H1 (cell line): ENCODE measurements around the gene IGF1.

Experiments used
- BRCA1 ChIP-seq: IDR thresholded peaks from 2 replicates; pipeline ENCODE4 v1.6.1; 2012; ENCODE audit warnings: low read depth, low read length, improper control_type of control experiment
- CBX5 ChIP-seq: fragments of 300-800, 300-1000 bp; sonication (generic); IDR thresholded peaks from 2 replicates; pipeline ENCODE4 v1.7.1; 2016; ENCODE audit warnings: antibody characterized with exemption, low read length, low read depth
- CEBPB ChIP-seq: IDR thresholded peaks from 2 replicates; pipeline ENCODE4 v1.6.1; 2012; ENCODE audit warnings: low read depth, low read length
- CHD2 ChIP-seq: IDR thresholded peaks from 2 replicates; pipeline ENCODE4 v1.6.1; 2012; ENCODE audit warnings: low read length, improper control_type of control experiment
- CREB1 ChIP-seq: IDR thresholded peaks from 2 replicates; pipeline ENCODE4 v1.6.1; 2012; ENCODE audit warnings: inconsistent platforms
- EZH2 ChIP-seq: fragments of 200-600 bp; sonication (generic); IDR thresholded peaks from 2 replicates; pipeline ENCODE4 v1.7.1; 2012; ENCODE audit warnings: low read depth, mild to moderate bottlenecking, moderate library complexity, low read length, inconsistent platforms; ENCODE audit not compliant: severe bottlenecking
- JUN ChIP-seq: IDR thresholded peaks from 2 replicates; pipeline ENCODE4 v1.6.1; 2011; ENCODE audit warnings: low read depth, mild to moderate bottlenecking, improper control_type of control experiment, low read length
- KDM5A ChIP-seq: fragments of 200-600 bp; IDR thresholded peaks from 2 replicates; pipeline ENCODE4 v1.7.1; 2012; ENCODE audit warnings: mild to moderate bottlenecking, low read length, inconsistent platforms, mixed read lengths
- TAF1 ChIP-seq: IDR thresholded peaks from 2 replicates; pipeline ENCODE4 v1.6.1; 2011; ENCODE audit warnings: mild to moderate bottlenecking, low read depth, low read length
- YY1 ChIP-seq: IDR thresholded peaks from 2 replicates; pipeline ENCODE4 v1.6.1; 2011; ENCODE audit warnings: low read depth, mild to moderate bottlenecking, low read length
- TF ChIP-seq, protein P1 (sequence below), 3 experiments: IDR thresholded peaks; 1 replicate in 2 of 3; 2 replicates in 1 of 3; pipeline versions ENCODE4 v1.5.1 to v1.6.1; 2011; ENCODE audit warnings: low read length in 3 of 3, mild to moderate bottlenecking in 3 of 3, inconsistent platforms in 2 of 3, low read depth in 1 of 3, moderate library complexity in 1 of 3; ENCODE audit not compliant: insufficient read depth in 1 of 3; ENCODE audit errors: control extremely low read depth in 1 of 3
- TF ChIP-seq, protein P2 (sequence below): IDR thresholded peaks from 2 replicates; pipeline ENCODE4 v1.6.1; 2012; ENCODE audit warnings: inconsistent platforms

DNA sequence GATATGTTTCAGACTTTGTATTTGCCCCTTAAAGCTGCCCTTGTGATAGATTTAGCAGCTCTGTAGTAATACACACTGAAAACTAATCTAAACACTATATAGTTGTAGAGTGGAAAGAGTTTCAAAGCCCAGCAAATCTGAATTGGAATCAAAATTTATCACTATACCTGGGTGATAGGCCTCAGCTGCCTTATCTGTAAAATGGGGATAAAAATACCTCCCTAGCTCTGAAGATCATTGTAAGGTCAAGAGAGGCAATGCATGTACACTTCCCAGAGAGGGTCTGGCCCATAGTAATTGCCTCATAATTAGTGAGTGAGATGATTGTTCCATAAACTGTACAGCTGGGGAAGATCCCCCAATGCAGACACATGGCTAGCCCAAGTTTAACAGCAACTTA lies 103.6 kb downstream of the IGF1 start:
- TF ChIP-seq, protein P1, sequence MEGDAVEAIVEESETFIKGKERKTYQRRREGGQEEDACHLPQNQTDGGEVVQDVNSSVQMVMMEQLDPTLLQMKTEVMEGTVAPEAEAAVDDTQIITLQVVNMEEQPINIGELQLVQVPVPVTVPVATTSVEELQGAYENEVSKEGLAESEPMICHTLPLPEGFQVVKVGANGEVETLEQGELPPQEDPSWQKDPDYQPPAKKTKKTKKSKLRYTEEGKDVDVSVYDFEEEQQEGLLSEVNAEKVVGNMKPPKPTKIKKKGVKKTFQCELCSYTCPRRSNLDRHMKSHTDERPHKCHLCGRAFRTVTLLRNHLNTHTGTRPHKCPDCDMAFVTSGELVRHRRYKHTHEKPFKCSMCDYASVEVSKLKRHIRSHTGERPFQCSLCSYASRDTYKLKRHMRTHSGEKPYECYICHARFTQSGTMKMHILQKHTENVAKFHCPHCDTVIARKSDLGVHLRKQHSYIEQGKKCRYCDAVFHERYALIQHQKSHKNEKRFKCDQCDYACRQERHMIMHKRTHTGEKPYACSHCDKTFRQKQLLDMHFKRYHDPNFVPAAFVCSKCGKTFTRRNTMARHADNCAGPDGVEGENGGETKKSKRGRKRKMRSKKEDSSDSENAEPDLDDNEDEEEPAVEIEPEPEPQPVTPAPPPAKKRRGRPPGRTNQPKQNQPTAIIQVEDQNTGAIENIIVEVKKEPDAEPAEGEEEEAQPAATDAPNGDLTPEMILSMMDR (IDR thresholded peaks at IDR 0.05; ENCODE audit: control extremely low read depth in 1 of 3, insufficient read depth in 1 of 3, low read depth in 1 of 3, low read length in 3 of 3) = no peak
- TF ChIP-seq YY1 = no peak
- TF ChIP-seq CHD2 = no peak
- no peak for TF ChIP-seq BRCA1
- TF ChIP-seq CEBPB = no peak
- TF ChIP-seq, protein P2, sequence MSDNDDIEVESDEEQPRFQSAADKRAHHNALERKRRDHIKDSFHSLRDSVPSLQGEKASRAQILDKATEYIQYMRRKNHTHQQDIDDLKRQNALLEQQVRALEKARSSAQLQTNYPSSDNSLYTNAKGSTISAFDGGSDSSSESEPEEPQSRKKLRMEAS = no peak
- TF ChIP-seq JUN = no peak
- TF ChIP-seq TAF1 = no peak
- no peak for TF ChIP-seq CBX5
- TF ChIP-seq EZH2 = no peak
- no peak for TF ChIP-seq CREB1
- no peak for TF ChIP-seq KDM5A
